K562 (cell line): ENCODE results near the gene SYNGR1. TPM values are rescaled to one million over a fixed set of nuclear protein-coding genes. Genes with fewer than 3 reads are reported as not detected.

ENCODE experiments used
- ATAC-seq: fragments of 200-7000 bp; cut with Tn5 transposase; 3 replicates; pipeline ENCODE4 v1.9.1; 2020; ENCODE audit warnings: moderate library complexity
- BruUV-seq: library from RNA; stranded (reverse); fragments of 400-500 nt; replicated peaks from 2 replicates; lab custom pipeline; 2021; lab: Mats Ljungman, UMichigan
- CTCF ChIA-PET: fragments of 300-600 bp; formaldehyde crosslinking; extraction: SDS; loops from one replicate; lab custom pipeline; 2021; ENCODE audit warnings: low intra/inter-chr PET ratio; lab: Yijun Ruan, JAX
- POLR2A ChIA-PET: fragments of 300-600, 350-650 bp; sonication (Branson Sonifier 250); formaldehyde crosslinking; extraction: SDS; loops from one replicate; lab custom pipeline; 2021; ENCODE audit warnings: antibody characterized with exemption, inconsistent platforms; lab: Yijun Ruan, JAX
- DNase-seq, 4 experiments: peaks; one replicate each; pipeline versions ENCODE4 v3.0.0 to v3.0.0-alpha.2; 2011 to 2018; ENCODE audit warnings: low spot score in 3 of 4, mixed read lengths in 3 of 4; ENCODE audit errors: extremely low read depth in 1 of 4
- FAIRE-seq: peaks from 2 replicates; lab custom pipeline; 2011; peaks lifted over from hg19 to GRCh38; lab: Jason Lieb, UNC
- H2AFZ ChIP-seq: 2 replicates; pipeline ENCODE4 v1.6.0; 2011; ENCODE audit warnings: low read depth, low read length, control low read depth, inconsistent platforms
- H3K27ac ChIP-seq: fragments of 200-600 bp; 3 replicates; pipeline ENCODE4 v1.8.0; 2011; ENCODE audit warnings: low read depth, mild to moderate bottlenecking, control low read depth, inconsistent platforms, low read length, moderate library complexity, mixed read lengths; ENCODE audit errors: extremely low read depth
- H3K27me3 ChIP-seq, 2 experiments: fragments of 300-600 bp in 1 of 2; 2 replicates in 1 of 2; 3 replicates in 1 of 2; pipeline versions ENCODE4 v1.6.0 to v1.8.0; 2011; ENCODE audit warnings: inconsistent platforms in 2 of 2, low read length in 2 of 2, mild to moderate bottlenecking in 1 of 2, mixed read lengths in 1 of 2, moderate library complexity in 1 of 2; ENCODE audit not compliant: control insufficient read depth in 2 of 2, insufficient read depth in 2 of 2
- H3K36me3 ChIP-seq: fragments of 300-600 bp; 3 replicates; pipeline ENCODE4 v1.8.0; 2011; ENCODE audit warnings: mild to moderate bottlenecking, low read length, inconsistent platforms; ENCODE audit not compliant: control insufficient read depth, insufficient read depth
- H3K4me1 ChIP-seq, 2 experiments: fragments of 200-600 bp in 1 of 2; replicated peaks in 1 of 2; 2 replicates in 1 of 2; 3 replicates in 1 of 2; pipeline versions ENCODE4 v1.5.1 to v1.8.0; 2011; ENCODE audit warnings: inconsistent platforms in 2 of 2, low read length in 2 of 2, mild to moderate bottlenecking in 1 of 2, mixed read lengths in 1 of 2, moderate library complexity in 1 of 2; ENCODE audit not compliant: control insufficient read depth in 2 of 2, insufficient read depth in 2 of 2
- H3K4me2 ChIP-seq: 2 replicates; pipeline ENCODE4 v1.6.1; 2011; ENCODE audit warnings: low read length, control low read depth, inconsistent platforms, mixed read lengths; ENCODE audit not compliant: insufficient read depth
- H3K4me3 ChIP-seq: fragments of 200-600 bp; sonication (generic), shearing (Covaris generic); 2 replicates; pipeline ENCODE4 v1.5.1; 2016; ENCODE audit warnings: control low read depth, inconsistent platforms
- H3K79me2 ChIP-seq: fragments of 200-600 bp; 3 replicates; pipeline ENCODE4 v1.8.0; 2011; ENCODE audit warnings: low read length, inconsistent platforms; ENCODE audit not compliant: control insufficient read depth, insufficient read depth
- H3K9ac ChIP-seq, 2 experiments: 2 replicates each; pipeline versions ENCODE4 v1.6.0 to v1.6.1; 2011; ENCODE audit warnings: low read depth in 2 of 2, low read length in 2 of 2, control low read depth in 1 of 2, inconsistent platforms in 1 of 2, mild to moderate bottlenecking in 1 of 2, mixed read lengths in 1 of 2; ENCODE audit not compliant: insufficient read depth in 1 of 2
- H3K9me1 ChIP-seq: one replicate; pipeline ENCODE4 v1.6.0; 2011; ENCODE audit warnings: inconsistent platforms, mild to moderate bottlenecking, low read length, moderate library complexity; ENCODE audit not compliant: control insufficient read depth, insufficient read depth
- H3K9me3 ChIP-seq: replicated peaks from 2 replicates; pipeline ENCODE4 v1.5.1; 2011; ENCODE audit warnings: low read depth, low read length, inconsistent platforms; ENCODE audit not compliant: control insufficient read depth, insufficient read depth
- H4K20me1 ChIP-seq: replicated peaks from 2 replicates; pipeline ENCODE4 v1.6.1; 2011; ENCODE audit warnings: low read length, inconsistent platforms, mixed read lengths; ENCODE audit not compliant: control insufficient read depth, insufficient read depth
- BHLHE40 ChIP-seq: IDR thresholded peaks from 2 replicates; pipeline ENCODE4 v1.6.1; 2011; ENCODE audit warnings: low read length, improper control_type of control experiment
- CHD7 ChIP-seq: fragments of 200-600 bp; sonication (generic); IDR thresholded peaks from one replicate; pipeline ENCODE4 v1.6.1; 2012; ENCODE audit warnings: mild to moderate bottlenecking, low read depth, low read length, inconsistent platforms
- CREM ChIP-seq: IDR thresholded peaks from 2 replicates; pipeline ENCODE4 v1.6.1; 2014; ENCODE audit warnings: antibody characterized with exemption, low read depth
- ETV6 ChIP-seq, 3 experiments: fragments of 150-350 bp in 1 of 3; sonication (generic) in 1 of 3; formaldehyde crosslinking in 1 of 3; IDR thresholded peaks; 2 replicates each; pipeline versions ENCODE4 v1.6.1 to v1.8.0; 2014 to 2022; ENCODE audit warnings: borderline replicate concordance in 2 of 3, low read depth in 2 of 3, antibody characterized with exemption in 1 of 3, low read length in 1 of 3, mild to moderate bottlenecking in 1 of 3, missing genetic modification reagents in 1 of 3
- MBD2 ChIP-seq: sonication (generic); IDR thresholded peaks from 2 replicates; pipeline ENCODE4 v1.6.1; 2016; ENCODE audit warnings: low read depth, borderline replicate concordance
- PTTG1 ChIP-seq: fragments of 450-650 bp; IDR thresholded peaks from 2 replicates; pipeline ENCODE4 v1.6.1; 2016; ENCODE audit warnings: low read depth, mild to moderate bottlenecking, missing genetic modification characterization, missing compliant biosample characterization
- RBBP5 ChIP-seq: fragments of 200-600 bp; sonication (generic); IDR thresholded peaks from 2 replicates; pipeline ENCODE4 v1.6.1; 2012; ENCODE audit warnings: borderline replicate concordance, mild to moderate bottlenecking, low read length, control low read depth, inconsistent platforms; ENCODE audit not compliant: insufficient read depth, poor library complexity, severe bottlenecking
- THRB ChIP-seq: fragments of 450-650 bp; formaldehyde crosslinking; conservative IDR thresholded peaks from 2 replicates; pipeline ENCODE4 v1.4.0; 2022; ENCODE audit warnings: mild to moderate bottlenecking, missing genetic modification characterization
- ZNF584 ChIP-seq: fragments of 200-800 bp; sonication (Bioruptor generic); IDR thresholded peaks from 2 replicates; pipeline ENCODE4 v1.6.1; 2016; ENCODE audit warnings: low read depth, mild to moderate bottlenecking, missing genetic modification characterization, missing compliant biosample characterization
- WGBS: fragments of 100-300 bp; shearing (Covaris generic); methylation state at CpG from one replicate; pipeline ENCODE4 v1.1.6; 2016; ENCODE audit warnings: low coverage, mixed read lengths; ENCODE audit not compliant: insufficient coverage; ENCODE audit errors: missing lambda C conversion rate; 5-methylcytosine and 5-hydroxymethylcytosine counted together
- in situ Hi-C: fragments of 300-500 bp; cut with MboI; formaldehyde crosslinking; loops from 4 replicates; pipeline ENCODE4 v1.15.0; 2018; ENCODE audit warnings: inconsistent platforms, mixed read lengths
- intact Hi-C: fragments of 100-400 bp; cut with micrococcal nuclease; formaldehyde crosslinking; loops from 2 replicates; pipeline ENCODE4 v1.14.2; 2022
- polyA plus RNA-seq, 8 experiments: library from polyadenylated mRNA; depleted of rRNA in 4 of 8; stranded (reverse) in 5 of 8; unstranded in 3 of 8; fragments of >200 nt; fragmentation: Nextera tagmentation in 2 of 8; fragmentation: Illumina TruSeq in 1 of 8; extraction: Ambion mirVana in 2 of 8; extraction: Trizol in 1 of 8; gene quantifications; 2 replicates each; pipeline versions ENCODE4 v1.2.1 to v1.2.3, GENCODE V29; 2011 to 2014; ENCODE audit warnings: inconsistent platforms in 1 of 8, missing spikeins in 1 of 8
- total RNA-seq, 7 experiments: library from RNA; depleted of rRNA in 6 of 7; stranded (reverse); fragments of >200 nt in 6 of 7; fragmentation: Illumina TruSeq in 2 of 7; extraction: Trizol in 2 of 7; gene quantifications; 2 replicates each; pipeline versions ENCODE4 v1.2.1 to v1.2.3, GENCODE V29; 2011 to 2021; ENCODE audit warnings: low replicate concordance in 1 of 7

Gene SYNGR1
- total and polyA plus RNA-seq, 9 of the 15 experiments (the other 6 are each of a cell fraction or from before 2014, with no cell fraction given): 1.8 to 15.9 (median 5.5) TPM

GRCh38 chr22:39365492-39365780 is 15.6 kb downstream of the SYNGR1 start:
- Histone ChIP-seq H3K9ac (peak overlapping the region in 1 of 2 experiments; percentile 19; a peak in 1 of 4 replicates), H3K4me1 (peaks cover 18 to 35% of the 10 kb centered on the region in 2 experiments; a peak in 4 of 5 replicates)
- in situ Hi-C loops: no loop called here
- TF ChIP-seq PTTG1 (tag) (no peak), ZNF584 (CRISPR knock-in tag) (no peak), CHD7 (no peak), THRB (CRISPR knock-in tag) (no peak), MBD2 (no peak), BHLHE40 (no peak), ETV6 (IDR thresholded peaks at IDR 0.05; ENCODE audit: borderline replicate concordance in 1 of 2, low read depth in 2 of 2, low read length in 1 of 2) (no peak), ETV6 (CRISPR knock-in tag; IDR thresholded peaks at IDR 0.05; ENCODE audit: borderline replicate concordance) (no peak), CREM (no peak), RBBP5 (no peak)

More at GRCh38 chr22:39365492-39365780, 15.6 kb downstream of the SYNGR1 start:
- no peak overlapping the region for H3K27ac ChIP-seq
- no peak overlapping the region for H3K4me2 ChIP-seq
- no TSS peak for BruUV-seq
- no peaks in the 10 kb centered on the region for H3K27me3 ChIP-seq
- H2AFZ ChIP-seq: no peak overlapping the region
- FAIRE-seq: no peak
- intact Hi-C loops: no loop called here
- H3K36me3 ChIP-seq: no peaks in the 10 kb centered on the region
- H4K20me1 ChIP-seq: no peaks in the 10 kb centered on the region
- H3K9me3 ChIP-seq: no peaks in the 10 kb centered on the region
- DNase-seq: no peak
- H3K9me1 ChIP-seq: no peaks in the 10 kb centered on the region
- no peaks in the 10 kb centered on the region for H3K79me2 ChIP-seq
- ChIA-PET POLR2A (interaction anchor here (1.0 kb wide), 1 partner anchor 48 kb away, joined by 3 read pairs; no protein-coding TSS in a partner anchor), CTCF (interaction anchor here (0.6 kb wide), 1 partner anchor 16 kb away, joined by 3 read pairs; no protein-coding TSS in a partner anchor)
- H3K4me3 ChIP-seq: no peak overlapping the region
- no peak for ATAC-seq
- 79% methylated on average over 3 of the region's 3 CpGs for WGBS
